ENCODE measurements around the gene GCC2.

The GCC2 gene

DNA sequence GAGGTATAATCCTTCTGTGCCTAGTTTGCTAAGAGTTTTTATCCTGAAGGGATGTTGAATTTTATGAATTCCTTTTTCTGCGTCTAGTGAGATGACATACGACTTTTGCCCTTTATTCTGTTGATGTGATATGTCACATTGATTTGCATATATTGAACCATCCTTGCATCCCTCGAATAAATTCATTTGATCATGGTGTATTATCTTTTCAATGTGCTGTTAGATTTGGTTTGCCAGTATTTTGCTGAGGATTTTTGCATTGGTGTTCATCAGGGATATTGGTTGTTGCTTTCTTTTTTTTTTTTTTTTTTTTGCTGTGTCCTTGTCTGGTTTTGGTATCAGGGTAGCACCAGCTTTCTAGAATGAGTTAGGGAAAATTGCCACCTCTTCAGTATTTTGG is 9.1 kb downstream of the GCC2 start:
- TF ChIP-seq GATA3 (IDR thresholded peaks at IDR 0.05; ENCODE audit: low read depth, low read length) (no peak), GATA2 (IDR thresholded peaks at IDR 0.05; ENCODE audit: low read depth, low read length) (no peak)

DNA sequence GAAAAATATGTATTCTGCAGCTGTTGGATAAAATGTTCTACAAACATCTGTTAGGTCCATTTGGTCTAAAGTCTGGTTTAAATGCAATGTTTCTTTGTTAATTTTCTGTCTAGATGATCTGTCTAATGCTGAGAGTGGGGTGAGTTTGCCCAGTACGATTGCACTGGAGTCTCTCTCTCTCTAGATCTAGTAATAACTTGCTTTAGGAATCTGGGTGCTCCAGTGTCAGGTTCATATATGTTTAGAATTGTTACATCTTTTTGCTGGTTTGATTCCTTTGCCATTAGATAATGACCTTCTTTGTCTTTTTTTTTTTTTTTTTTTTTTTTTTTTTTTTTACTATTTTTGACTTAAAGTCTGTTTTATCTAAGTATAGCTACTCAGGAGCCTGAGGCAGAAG is 10.4 kb downstream of the GCC2 start:
- TF ChIP-seq GATA2 (IDR thresholded peaks at IDR 0.05; ENCODE audit: low read depth, low read length): no peak
- TF ChIP-seq GATA3 (IDR thresholded peaks at IDR 0.05; ENCODE audit: low read depth, low read length): no peak

DNA sequence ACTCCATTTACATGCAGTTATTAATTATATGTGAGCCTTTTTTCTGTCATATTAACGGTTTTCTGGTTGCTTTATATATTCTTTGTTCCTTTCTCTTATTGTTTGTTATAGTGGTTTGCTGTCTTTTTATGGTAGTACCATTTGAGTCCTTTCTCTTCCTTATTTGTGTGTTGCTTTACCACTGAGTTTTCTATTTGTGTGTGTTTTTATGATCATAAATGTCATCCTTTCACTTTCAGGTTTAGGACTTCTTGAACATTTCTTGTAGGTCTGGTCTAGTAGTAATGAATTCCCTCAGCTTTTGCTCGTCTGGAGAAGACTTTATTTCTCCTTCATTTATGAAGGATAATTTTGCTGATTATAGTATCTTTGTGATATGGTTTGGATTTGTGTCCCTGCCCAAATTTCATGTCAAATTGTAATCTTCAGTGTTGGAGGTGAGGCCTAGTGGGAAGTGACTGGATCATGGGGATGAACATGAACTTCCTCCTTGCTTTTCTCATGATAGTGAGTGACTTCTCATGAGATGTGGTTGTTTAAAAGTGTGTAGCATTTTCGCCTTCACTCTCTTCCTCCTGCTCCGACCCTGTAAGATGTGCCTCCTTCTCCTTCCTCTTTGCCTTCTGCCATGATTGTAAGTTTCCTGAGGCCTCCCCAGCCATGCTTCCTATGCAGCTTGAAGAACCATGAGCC is 11.5 kb downstream of the GCC2 start:
- no peak for TF ChIP-seq GATA3 (IDR thresholded peaks at IDR 0.05; ENCODE audit: low read depth, low read length)

DNA sequence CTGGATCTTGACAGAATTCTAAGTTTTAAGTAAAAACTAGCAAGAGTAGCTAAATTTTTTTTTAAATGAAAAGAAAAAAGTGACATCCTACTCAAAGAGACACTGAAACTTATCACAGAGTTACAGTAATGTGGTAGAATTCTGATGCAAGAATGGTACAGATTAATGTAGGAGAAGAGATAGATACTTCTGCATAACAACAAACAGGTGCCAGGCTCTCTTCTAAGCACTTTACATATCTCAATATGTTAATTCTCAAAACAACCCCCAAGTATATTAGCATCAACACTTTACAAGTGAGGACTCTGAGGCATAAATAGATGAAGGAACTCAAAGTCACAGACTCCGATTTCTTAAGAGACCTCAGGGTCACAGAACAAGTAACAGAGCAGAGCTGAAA is 28.1 kb downstream of the GCC2 start:
- no peak for TF ChIP-seq GATA3 (IDR thresholded peaks at IDR 0.05; ENCODE audit: low read depth, low read length)
- no peak for TF ChIP-seq GATA2 (IDR thresholded peaks at IDR 0.05; ENCODE audit: low read depth, low read length)

DNA sequence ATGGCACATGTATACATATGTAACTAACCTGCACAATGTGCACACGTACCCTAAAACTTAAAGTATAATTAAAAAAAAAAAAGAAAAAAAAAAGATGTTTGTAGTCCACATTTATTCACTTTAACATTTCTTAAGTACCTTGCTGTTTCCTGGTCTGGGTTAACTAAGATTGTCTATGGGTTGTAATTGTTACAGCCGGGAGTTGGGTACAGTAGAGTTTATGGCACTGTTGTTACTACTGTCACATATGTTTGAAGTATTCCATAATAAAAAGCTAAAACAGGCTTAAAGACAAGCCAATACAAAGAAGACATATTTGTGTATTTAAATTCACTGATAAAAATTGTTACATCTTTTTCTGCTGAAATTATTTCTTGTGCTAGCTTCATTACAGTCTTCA is 36.2 kb downstream of the GCC2 start:
- TF ChIP-seq GATA3 (IDR thresholded peaks at IDR 0.05; ENCODE audit: low read depth, low read length) (no peak), GATA2 (IDR thresholded peaks at IDR 0.05; ENCODE audit: low read depth, low read length) (no peak)

DNA sequence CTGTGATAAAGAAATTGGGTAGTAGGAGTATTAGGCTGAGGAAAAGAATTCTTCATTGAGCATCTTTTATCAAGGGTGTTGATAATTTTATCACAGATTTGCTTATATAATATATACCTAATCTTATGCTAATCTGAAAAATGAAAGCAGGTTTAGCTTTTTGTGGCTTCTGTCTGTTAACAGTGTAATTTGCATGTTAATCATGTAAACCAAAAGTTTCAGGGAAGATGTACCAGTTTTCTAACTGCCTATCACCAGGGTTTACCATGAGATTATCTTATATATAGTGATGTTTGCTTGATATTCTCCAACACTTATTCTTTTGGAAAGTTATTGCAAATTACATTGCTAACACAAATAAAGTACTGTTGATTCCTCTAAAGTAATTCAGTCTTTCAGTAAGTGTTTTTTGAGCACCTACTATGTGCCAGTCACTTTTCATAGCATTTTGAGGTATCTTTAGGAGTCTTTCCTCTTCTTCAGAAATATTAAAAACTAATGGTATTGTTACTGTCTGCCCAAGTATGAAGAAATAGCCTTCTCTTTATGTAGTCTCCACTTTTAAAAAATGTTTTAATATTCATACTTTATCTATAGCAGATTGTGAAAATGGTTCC is 41.6 kb downstream of the GCC2 start:
- TF ChIP-seq GATA2 (IDR thresholded peaks at IDR 0.05; ENCODE audit: low read depth, low read length): no peak

DNA sequence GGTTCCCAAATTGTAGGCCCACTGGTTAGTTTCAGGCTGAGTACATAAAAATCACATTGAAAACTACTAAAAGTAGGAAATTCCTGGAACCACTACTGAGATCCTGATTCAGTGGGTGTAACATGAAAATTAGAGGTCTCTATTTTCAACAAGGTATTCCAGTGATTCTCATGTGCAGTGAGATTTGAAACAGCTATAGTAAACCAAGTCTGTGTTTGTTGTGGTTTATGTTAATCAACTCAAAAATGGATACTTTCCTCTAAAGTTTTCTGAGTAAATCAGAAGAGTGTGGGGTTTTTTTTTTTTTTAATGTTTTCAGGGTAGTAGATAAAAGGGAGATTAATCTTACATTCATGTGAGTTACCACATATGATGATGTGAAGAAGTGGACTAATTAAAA is 42.8 kb downstream of the GCC2 start:
- TF ChIP-seq GATA2 (IDR thresholded peaks at IDR 0.05; ENCODE audit: low read depth, low read length) (no peak), GATA3 (IDR thresholded peaks at IDR 0.05; ENCODE audit: low read depth, low read length) (no peak)

DNA sequence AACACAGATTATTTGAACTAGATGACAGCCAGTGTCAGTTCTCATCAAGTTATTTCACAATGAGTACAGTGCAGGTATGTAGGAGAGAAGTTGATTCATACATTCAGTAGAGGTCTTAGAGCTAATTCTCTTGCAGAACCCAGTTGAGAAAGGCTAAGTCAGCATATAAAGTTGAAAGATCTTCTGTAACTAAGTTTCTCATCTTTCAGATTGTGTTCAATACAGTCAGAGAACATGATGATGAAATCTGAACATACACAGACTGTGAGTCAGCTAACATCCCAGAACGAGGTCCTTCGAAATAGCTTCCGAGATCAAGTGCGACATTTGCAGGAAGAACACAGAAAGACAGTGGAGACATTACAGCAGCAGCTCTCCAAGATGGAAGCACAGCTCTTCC is 43.4 kb downstream of the GCC2 start:
- no peak for TF ChIP-seq GATA3 (IDR thresholded peaks at IDR 0.05; ENCODE audit: low read depth, low read length)
- TF ChIP-seq GATA2 (IDR thresholded peaks at IDR 0.05; ENCODE audit: low read depth, low read length): no peak

DNA sequence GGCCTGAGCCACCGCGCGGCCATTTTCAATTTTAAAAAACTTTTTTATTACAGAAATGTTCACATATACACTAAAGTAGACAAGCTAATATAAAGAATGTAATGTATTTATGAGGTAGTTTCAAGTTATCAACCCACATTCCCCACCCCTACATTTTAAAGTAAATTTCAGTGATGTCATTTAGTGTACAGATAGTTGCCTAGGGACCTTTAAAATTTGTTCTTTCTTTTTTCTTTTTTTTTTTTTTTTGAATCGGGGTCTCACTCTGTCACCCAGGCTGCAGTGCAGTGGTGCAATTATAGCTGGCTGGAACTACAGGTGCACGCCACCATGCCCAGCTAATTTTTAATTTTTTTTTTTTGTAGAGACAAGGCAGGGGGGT is 82.7 kb downstream of the GCC2 start:
- TF ChIP-seq GATA3 (IDR thresholded peaks at IDR 0.05; ENCODE audit: low read depth, low read length) (no peak), GATA2 (IDR thresholded peaks at IDR 0.05; ENCODE audit: low read depth, low read length) (no peak)

DNA sequence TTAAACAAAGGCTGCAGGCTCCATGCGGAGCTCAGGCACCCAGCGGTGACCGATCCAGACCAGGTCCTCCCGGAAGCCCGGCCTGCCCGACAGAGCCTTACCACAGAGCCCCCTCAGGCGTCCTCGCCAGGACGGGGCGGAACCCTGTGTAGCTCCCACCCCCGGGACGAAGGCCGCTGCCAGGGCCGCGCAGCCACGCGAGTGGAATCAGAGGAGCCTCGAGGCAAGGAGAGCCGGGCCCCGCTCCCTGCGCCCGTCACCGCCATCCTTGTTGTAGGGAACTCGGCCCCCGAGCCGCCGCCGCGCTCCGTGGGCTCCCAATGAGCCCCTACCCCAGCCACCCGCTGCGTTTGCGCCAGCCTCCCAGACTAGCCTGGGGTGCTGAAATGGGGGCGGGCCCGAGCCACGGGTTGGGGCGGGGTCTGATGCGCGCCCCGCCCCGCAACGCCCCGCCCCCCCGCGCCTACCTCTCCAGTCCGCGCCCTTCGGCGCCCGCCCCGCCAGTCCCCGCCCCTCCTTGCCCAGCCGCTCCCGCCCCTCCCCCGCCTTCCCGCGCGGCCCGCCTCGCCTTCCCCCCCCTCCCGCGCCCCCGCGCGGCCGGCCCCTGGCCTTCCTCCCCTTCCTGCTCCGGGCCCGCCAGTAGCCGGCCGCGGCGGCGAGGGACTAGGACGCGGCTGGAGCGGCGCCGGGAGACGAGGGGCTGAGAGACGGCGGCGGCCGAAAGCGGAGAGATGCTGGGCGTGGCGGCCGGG is 85.0 kb downstream of the GCC2 start, which contains the start of gene LIMS1:
Gene LIMS1 (plus strand): TSS at position 639 of the 752 bp plus-strand sequence. CDS start 93 bp downstream, at position 732.
- TF ChIP-seq GATA3 (IDR thresholded peaks at IDR 0.05; ENCODE audit: low read depth, low read length) (no peak), GATA2 (IDR thresholded peaks at IDR 0.05; ENCODE audit: low read depth, low read length) (no peak)

DNA sequence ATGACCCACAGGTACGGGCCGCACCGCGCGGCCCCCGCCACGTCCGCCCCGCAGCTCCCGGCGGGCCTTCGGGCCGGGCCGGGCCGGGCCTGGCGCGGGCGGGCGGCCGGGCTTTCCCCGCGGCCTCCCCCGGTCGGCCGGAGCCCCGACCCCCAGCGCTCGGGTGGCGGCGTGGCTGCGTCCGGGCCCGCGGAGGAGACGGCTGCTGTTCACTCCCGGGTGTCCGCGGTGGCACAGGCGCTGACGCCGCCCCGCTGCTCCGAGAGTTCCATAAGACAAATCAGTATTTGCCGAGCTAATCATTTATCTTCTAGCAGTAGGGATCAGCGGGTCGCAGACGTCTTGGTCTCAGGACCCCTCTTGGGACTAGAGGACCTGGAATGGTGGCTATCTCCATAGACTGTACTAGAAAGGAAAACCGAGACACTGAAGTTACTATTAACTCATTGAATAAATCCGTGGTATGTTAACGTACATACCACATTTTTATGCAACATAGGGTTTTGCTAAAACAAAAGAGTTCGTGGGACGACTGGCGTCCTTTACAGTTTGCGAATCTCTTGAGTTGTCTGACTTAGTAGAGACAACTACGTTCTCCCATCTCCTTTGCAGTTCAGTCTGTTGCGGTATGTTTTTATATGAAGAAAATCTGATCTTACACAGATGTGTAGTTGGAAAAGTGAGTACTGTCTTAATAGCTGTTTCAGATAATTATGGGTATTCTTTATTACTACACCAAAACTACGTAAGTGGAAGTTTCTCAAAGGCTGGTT is 85.8 kb downstream of the GCC2 start:
- TF ChIP-seq GATA2 (IDR thresholded peaks at IDR 0.05; ENCODE audit: low read depth, low read length) (no peak), GATA3 (IDR thresholded peaks at IDR 0.05; ENCODE audit: low read depth, low read length) (no peak)

DNA sequence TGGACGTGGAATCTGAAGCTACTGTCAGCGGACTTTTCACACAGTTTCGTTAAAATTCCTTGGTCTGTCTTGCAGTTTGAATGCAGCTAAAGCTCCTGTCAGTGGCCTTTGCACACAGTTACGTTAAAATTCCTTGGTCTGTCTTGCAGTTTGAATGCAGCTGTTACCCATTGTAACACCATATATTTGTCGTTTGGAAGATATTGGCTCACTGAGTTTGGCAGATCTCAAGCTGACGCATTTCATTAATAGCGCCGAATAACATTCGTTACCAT is 86.3 kb downstream of the GCC2 start:
- TF ChIP-seq GATA3 (IDR thresholded peaks at IDR 0.05; ENCODE audit: low read depth, low read length) (no peak), GATA2 (IDR thresholded peaks at IDR 0.05; ENCODE audit: low read depth, low read length) (no peak)

DNA sequence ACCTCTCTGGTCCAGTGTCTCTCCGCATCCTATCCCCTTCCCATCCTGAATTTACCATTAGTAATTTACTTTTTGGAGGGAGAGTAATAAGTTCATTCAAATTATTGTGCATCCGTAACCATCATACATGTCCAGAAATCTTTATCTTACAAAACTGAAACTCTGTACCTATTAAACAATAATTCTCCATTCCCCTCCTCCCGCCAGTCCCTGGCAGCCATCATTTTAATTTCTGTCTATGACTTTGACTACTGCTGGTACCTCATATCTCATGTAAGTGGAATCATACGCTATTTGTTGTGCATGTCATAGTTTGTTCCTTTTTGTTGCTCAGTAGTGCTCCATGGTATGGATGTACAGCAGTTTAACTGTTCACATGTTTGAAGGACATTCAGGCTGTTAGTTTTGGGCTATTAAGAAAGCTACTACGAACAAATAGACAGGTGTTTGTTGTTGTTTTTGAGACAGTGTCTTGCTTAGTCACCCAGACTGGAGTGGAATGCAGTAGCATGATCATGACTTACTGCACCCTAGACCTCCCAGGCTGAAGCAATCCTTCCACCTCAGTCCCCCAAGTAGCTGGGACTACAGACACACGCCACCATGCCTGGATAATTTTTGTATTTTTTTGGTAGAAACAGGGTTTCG is 87.3 kb downstream of the GCC2 start:
- no peak for TF ChIP-seq GATA3 (IDR thresholded peaks at IDR 0.05; ENCODE audit: low read depth, low read length)
- TF ChIP-seq GATA2 (IDR thresholded peaks at IDR 0.05; ENCODE audit: low read depth, low read length): no peak

DNA sequence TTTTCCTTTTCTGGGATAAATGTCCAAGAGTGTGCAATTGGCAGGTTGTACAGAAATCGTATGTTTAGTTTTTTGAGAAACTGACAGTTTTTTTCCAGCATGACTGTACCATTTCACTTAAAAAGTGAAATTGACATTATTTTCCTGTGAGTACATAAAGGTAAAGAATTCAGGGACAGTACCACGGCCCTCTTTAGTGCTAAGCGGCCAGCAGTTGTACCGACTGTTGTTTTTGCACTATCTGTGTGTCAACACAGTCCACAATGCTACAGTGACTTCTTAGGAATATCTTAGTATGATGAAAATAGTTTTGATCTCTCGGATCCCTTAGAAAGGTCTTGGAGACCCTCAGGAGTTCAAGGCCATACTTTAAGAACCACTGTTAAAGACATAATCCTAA is 87.9 kb downstream of the GCC2 start:
- no peak for TF ChIP-seq GATA3 (IDR thresholded peaks at IDR 0.05; ENCODE audit: low read depth, low read length)
- no peak for TF ChIP-seq GATA2 (IDR thresholded peaks at IDR 0.05; ENCODE audit: low read depth, low read length)

Measured in SH-SY5Y (cell line).